OCI-LY7 (cell line): ENCODE results near the gene DVL1. TPM values are rescaled to one million over a fixed set of nuclear protein-coding genes. Genes with fewer than 3 reads are reported as not detected.

Source experiments
- BruUV-seq: library from RNA; stranded (reverse); fragments of 400-500 nt; replicated peaks from 2 replicates; lab custom pipeline; 2021; lab: Mats Ljungman, UMichigan
- CTCF ChIA-PET: fragments of 300-600 bp; sonication (Branson Sonifier 250); formaldehyde crosslinking; loops from one replicate; lab custom pipeline; 2022; ENCODE audit warnings: antibody characterized with exemption; ENCODE audit not compliant: unreplicated experiment; lab: Charles Lee
- POLR2A ChIA-PET: fragments of 300-600 bp; sonication (Branson Sonifier 250); formaldehyde crosslinking; loops from one replicate; lab custom pipeline; 2022; ENCODE audit warnings: antibody characterized with exemption; lab: Charles Lee
- DNase-seq: peaks from one replicate; pipeline ENCODE4 v3.0.0-alpha.2; 2015; ENCODE audit warnings: low spot score
- H2AFZ ChIP-seq: fragments of 200-600 bp; sonication (generic), shearing (Covaris generic); 2 replicates; pipeline ENCODE4 v1.6.1; 2014; ENCODE audit warnings: mild to moderate bottlenecking, antibody characterized with exemption, low read length, moderate library complexity
- H3K27ac ChIP-seq: fragments of 200-600 bp; sonication (generic); 2 replicates; pipeline ENCODE4 v1.5.1; 2014; ENCODE audit warnings: mixed run types, low read depth, mild to moderate bottlenecking, moderate library complexity, low read length, inconsistent platforms; ENCODE audit not compliant: poor library complexity, severe bottlenecking
- H3K36me3 ChIP-seq: fragments of 200-600 bp; sonication (generic); 2 replicates; pipeline ENCODE4 v1.6.1; 2014; ENCODE audit warnings: mild to moderate bottlenecking, antibody characterized with exemption, low read length, moderate library complexity, mixed read lengths; ENCODE audit not compliant: insufficient read depth
- H3K4me1 ChIP-seq: fragments of 200-600 bp; sonication (generic); 2 replicates; pipeline ENCODE4 v1.5.1; 2014; ENCODE audit warnings: mild to moderate bottlenecking, low read length; ENCODE audit not compliant: insufficient read depth, poor library complexity, severe bottlenecking
- H3K4me2 ChIP-seq: fragments of 200-600 bp; sonication (generic); 2 replicates; pipeline ENCODE4 v1.6.1; 2014; ENCODE audit warnings: mild to moderate bottlenecking, low read length
- H3K4me3 ChIP-seq: fragments of 200-600 bp; sonication (generic); 2 replicates; pipeline ENCODE4 v1.5.1; 2014; ENCODE audit warnings: mild to moderate bottlenecking, low read depth, low read length; ENCODE audit not compliant: poor library complexity, severe bottlenecking
- H3K79me2 ChIP-seq: fragments of 200-600 bp; sonication (generic); 2 replicates; pipeline ENCODE4 v1.6.1; 2016; ENCODE audit warnings: low read depth, mild to moderate bottlenecking, low read length, moderate library complexity, mixed read lengths; ENCODE audit not compliant: insufficient read depth
- H3K9me2 ChIP-seq: fragments of 200-600 bp; sonication (generic); 2 replicates; pipeline ENCODE4 v1.6.1; 2016; ENCODE audit warnings: mild to moderate bottlenecking, low read length, mixed read lengths; ENCODE audit not compliant: insufficient read depth
- H3K9me3 ChIP-seq: fragments of 200-600 bp; sonication (generic); 2 replicates; pipeline ENCODE4 v1.6.1; 2014; ENCODE audit warnings: mild to moderate bottlenecking, mixed run types, low read length, mixed read lengths
- H4K20me1 ChIP-seq: fragments of 200-600 bp; sonication (generic); 2 replicates; pipeline ENCODE4 v1.6.1; 2014; ENCODE audit warnings: mild to moderate bottlenecking, antibody characterized with exemption, low read length, moderate library complexity, mixed read lengths; ENCODE audit not compliant: insufficient read depth
- EZH2phosphoT487 ChIP-seq: fragments of 200-600 bp; sonication (generic); IDR thresholded peaks from 2 replicates; pipeline ENCODE4 v1.6.1; 2018; ENCODE audit warnings: low read depth, borderline replicate concordance, mild to moderate bottlenecking, mixed run types, antibody characterized with exemption, low read length, moderate library complexity, mixed read lengths
- intact Hi-C: fragments of 100-400 bp; cut with micrococcal nuclease; formaldehyde crosslinking; loops from one replicate; pipeline ENCODE4 v1.10.0; 2022; ENCODE audit not compliant: unreplicated experiment
- total RNA-seq, 2 experiments: library from RNA; depleted of rRNA in 1 of 2; stranded (reverse); fragments of >200 nt in 1 of 2; shearing (Covaris generic) in 1 of 2; gene quantifications; 2 replicates each; pipeline ENCODE4 v1.2.3, GENCODE V29; 2014 to 2022
- TF ChIP-seq, protein P1 (sequence below): fragments of 200-600 bp; sonication (generic); conservative IDR thresholded peaks from 2 replicates; pipeline ENCODE4 v1.5.1; 2014; ENCODE audit warnings: mild to moderate bottlenecking, antibody characterized with exemption, low read length, moderate library complexity, mixed read lengths

The DVL1 gene
- total RNA-seq, 2 experiments from 2014 or later, result 27.8 to 47.1 TPM

DNA sequence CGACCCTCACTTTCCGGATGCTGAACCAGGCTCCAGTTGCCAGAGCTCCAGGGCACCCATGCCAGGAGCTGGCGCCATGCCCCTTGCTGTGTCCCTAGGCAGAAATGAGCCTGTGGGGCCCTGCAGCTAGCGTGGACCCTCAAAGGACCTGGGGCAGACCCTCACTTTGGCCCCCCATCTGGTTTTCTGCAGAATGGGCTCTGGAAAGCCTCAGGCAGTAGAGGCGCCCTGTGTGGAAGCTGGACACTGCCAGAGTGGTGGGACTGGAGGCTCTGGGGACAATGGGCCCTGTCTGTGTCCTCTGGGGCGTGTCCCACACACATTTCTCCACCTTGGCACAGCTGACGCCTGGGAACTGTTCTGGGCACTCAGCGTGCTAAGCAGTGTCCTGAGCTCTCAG, 32.1 kb upstream of the DVL1 start:
- no peaks in the 10 kb centered on the region for H3K9me2 ChIP-seq
- no peak overlapping the region for H3K4me3 ChIP-seq
- no peak for TF ChIP-seq EZH2phosphoT487
- TF ChIP-seq, protein P1, sequence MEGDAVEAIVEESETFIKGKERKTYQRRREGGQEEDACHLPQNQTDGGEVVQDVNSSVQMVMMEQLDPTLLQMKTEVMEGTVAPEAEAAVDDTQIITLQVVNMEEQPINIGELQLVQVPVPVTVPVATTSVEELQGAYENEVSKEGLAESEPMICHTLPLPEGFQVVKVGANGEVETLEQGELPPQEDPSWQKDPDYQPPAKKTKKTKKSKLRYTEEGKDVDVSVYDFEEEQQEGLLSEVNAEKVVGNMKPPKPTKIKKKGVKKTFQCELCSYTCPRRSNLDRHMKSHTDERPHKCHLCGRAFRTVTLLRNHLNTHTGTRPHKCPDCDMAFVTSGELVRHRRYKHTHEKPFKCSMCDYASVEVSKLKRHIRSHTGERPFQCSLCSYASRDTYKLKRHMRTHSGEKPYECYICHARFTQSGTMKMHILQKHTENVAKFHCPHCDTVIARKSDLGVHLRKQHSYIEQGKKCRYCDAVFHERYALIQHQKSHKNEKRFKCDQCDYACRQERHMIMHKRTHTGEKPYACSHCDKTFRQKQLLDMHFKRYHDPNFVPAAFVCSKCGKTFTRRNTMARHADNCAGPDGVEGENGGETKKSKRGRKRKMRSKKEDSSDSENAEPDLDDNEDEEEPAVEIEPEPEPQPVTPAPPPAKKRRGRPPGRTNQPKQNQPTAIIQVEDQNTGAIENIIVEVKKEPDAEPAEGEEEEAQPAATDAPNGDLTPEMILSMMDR, result no peak
- ChIA-PET CTCF (no interaction called here), POLR2A (no interaction called here)
- peaks cover 7% of the 10 kb centered on the region for H3K4me1 ChIP-seq
- H3K9me3 ChIP-seq, result no peaks in the 10 kb centered on the region
- H4K20me1 ChIP-seq, result no peaks in the 10 kb centered on the region
- H2AFZ ChIP-seq, result no peak overlapping the region
- H3K27ac ChIP-seq, result no peak overlapping the region
- intact Hi-C loops, result no loop called here
- no peak overlapping the region for H3K4me2 ChIP-seq
- H3K79me2 ChIP-seq, result peaks cover 9% of the 10 kb centered on the region; the same call in 1 of the 2 replicates
- no peak for DNase-seq
- H3K36me3 ChIP-seq, result peaks cover 53% of the 10 kb centered on the region
- BruUV-seq, result no TSS peak

DNA sequence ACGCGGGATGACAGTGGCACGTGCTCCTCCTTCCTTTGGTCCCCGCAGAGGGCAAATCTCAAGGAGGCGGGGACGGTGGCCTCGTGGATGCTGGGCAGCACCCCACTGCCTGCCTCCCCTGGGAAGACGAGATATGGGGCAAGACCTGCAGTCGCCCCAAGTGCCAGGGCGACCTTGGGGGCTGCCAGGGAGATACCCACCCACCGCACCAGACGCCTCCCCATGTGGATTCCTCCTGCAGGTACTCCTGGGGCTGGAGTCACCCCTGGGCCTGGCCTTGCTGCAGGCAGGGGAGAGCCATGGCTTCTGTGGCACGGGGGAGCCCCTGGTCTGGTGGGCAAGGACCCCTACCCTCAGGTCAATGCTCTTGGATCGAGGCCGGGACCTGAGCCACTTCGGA, 31.6 kb upstream of the DVL1 start:
- H3K36me3 ChIP-seq, result peaks cover 52% of the 10 kb centered on the region
- H3K9me2 ChIP-seq, result no peaks in the 10 kb centered on the region
- H3K9me3 ChIP-seq, result no peaks in the 10 kb centered on the region
- no peak overlapping the region for H2AFZ ChIP-seq
- ChIA-PET POLR2A (no interaction called here), CTCF (no interaction called here)
- no peaks in the 10 kb centered on the region for H4K20me1 ChIP-seq
- H3K4me2 ChIP-seq, result no peak overlapping the region
- BruUV-seq, result no TSS peak
- intact Hi-C loops, result no loop called here
- TF ChIP-seq, protein P1, result no peak
- no peak for TF ChIP-seq EZH2phosphoT487
- no peak for DNase-seq
- no peak overlapping the region for H3K27ac ChIP-seq
- peaks cover 12% of the 10 kb centered on the region for H3K4me1 ChIP-seq
- H3K79me2 ChIP-seq, result peaks cover 9% of the 10 kb centered on the region; the same call in 1 of the 2 replicates
- no peak overlapping the region for H3K4me3 ChIP-seq

DNA sequence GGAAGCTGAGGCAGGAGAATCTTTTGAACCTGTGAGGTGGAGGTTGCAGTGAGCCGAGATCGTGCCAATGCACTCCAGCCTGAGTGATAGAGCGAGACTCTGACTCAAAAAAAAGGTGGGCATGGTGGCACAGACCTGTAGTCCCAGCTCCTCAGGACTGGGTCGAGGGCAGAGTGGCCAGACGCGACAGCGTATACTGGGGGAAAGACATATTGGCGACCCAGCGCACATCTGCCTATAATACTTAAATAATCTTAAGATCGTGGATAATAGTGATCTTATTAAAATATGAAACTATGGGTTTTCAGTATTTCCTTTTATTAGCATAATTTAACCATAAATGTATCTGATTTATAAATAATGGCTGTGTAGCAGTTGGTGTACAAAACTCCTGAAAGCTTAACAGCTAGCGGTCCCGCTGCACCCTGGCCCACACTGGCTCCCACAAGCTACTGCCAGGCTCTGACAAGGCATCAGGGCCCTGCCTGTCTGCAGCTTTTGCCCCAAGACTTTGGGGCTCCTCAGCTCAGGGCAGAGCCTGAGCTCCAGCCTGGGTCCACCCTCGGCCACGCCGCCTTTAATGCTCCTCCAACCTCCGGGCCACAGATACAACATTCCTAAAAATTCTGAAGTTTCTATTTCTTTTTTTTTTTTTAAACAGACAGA, 28.5 kb upstream of the DVL1 start:
- Histone ChIP-seq H3K9me2 (no peaks in the 10 kb centered on the region), H3K4me2 (no peak overlapping the region), H3K4me1 (peaks cover 27% of the 10 kb centered on the region), H3K79me2 (peaks cover 30% of the 10 kb centered on the region), H3K4me3 (no peak overlapping the region), H3K27ac (no peak overlapping the region), H2AFZ (no peak overlapping the region), H3K9me3 (no peaks in the 10 kb centered on the region), H3K36me3 (peaks cover 47% of the 10 kb centered on the region), H4K20me1 (no peaks in the 10 kb centered on the region)
- no TSS peak for BruUV-seq
- CTCF ChIA-PET, result interaction anchor here (0.9 kb wide), 1 partner anchor 21 kb away, joined by 3 read pairs; the partner anchor contains the start of gene CCNL2
- POLR2A ChIA-PET, result interaction anchor here (0.5 to 0.8 kb wide), 3 partner anchors 9 to 735 kb away, joined by 3 read pairs; no protein-coding TSS in a partner anchor
- DNase-seq, result no peak
- TF ChIP-seq, protein P1, result no peak
- TF ChIP-seq EZH2phosphoT487, result no peak
- intact Hi-C loops, result no loop called here
